Tibial nerve (tissue), 3 donors: ENCODE measurements around the gene DENND2C.

Source experiments
- CTCF ChIP-seq, 5 experiments: fragments of 200-600 bp in 3 of 5; fragments of 450-650 bp in 2 of 5; sonication (generic) in 3 of 5; IDR thresholded peaks; one replicate each; pipeline ENCODE4 v1.5.1; 2016 to 2019; ENCODE audit warnings: antibody characterized with exemption in 5 of 5, mild to moderate bottlenecking in 3 of 5, moderate library complexity in 2 of 5
- POLR2A ChIP-seq, 2 donors: fragments of 450-650 bp; IDR thresholded peaks; one replicate each; pipeline ENCODE4 v1.6.1; 2017; ENCODE audit warnings: antibody characterized with exemption in 2 of 2, mild to moderate bottlenecking in 2 of 2, moderate library complexity in 2 of 2

- TF ChIP-seq CTCF (IDR thresholded peaks at IDR 0.05) = no peak
- no peak for TF ChIP-seq POLR2A (IDR thresholded peaks at IDR 0.05)
Observed at GRCh38 chr1:114685851-114686250, 16.0 kb upstream of the DENND2C start.
